HK-2 (cell line): ENCODE data around the gene ASB2.
A peak's percentile ranks its signal among the peaks of the same experiment; 100 is the strongest.

Experiments used
- DNase-seq: peaks from one replicate; pipeline ENCODE4 v3.0.0-alpha.2; 2018; ENCODE audit not compliant: unreplicated experiment

Gene ASB2

GRCh38 chr14:93906341-93907329 is 69.7 kb downstream of the ASB2 start:
- DNase-seq, result peak; percentile 50

GRCh38 chr14:93905623-93906022 is 70.7 kb downstream of the ASB2 start:
- DNase-seq, result no peak

GRCh38 chr14:93903342-93904184 is 72.8 kb downstream of the ASB2 start:
- no peak for DNase-seq

- DNase-seq, result no peak
Observed at GRCh38 chr14:93902619-93903307, 73.6 kb downstream of the ASB2 start.

- no peak for DNase-seq
Observed at GRCh38 chr14:93901813-93902212, 74.6 kb downstream of the ASB2 start.

- no peak for DNase-seq
Observed at GRCh38 chr14:93898731-93899130, 77.6 kb downstream of the ASB2 start.

GRCh38 chr14:93898081-93898611 is 78.2 kb downstream of the ASB2 start:
- no peak for DNase-seq

- no peak for DNase-seq
Observed at GRCh38 chr14:93897476-93897845, 78.9 kb downstream of the ASB2 start.

GRCh38 chr14:93895023-93895604 is 81.3 kb downstream of the ASB2 start:
- DNase-seq, result no peak

- DNase-seq, result no peak
Observed at GRCh38 chr14:93893661-93894261, 82.6 kb downstream of the ASB2 start.

- DNase-seq, result peak; percentile 72
Observed at GRCh38 chr14:93892923-93893558, 83.3 kb downstream of the ASB2 start.

- DNase-seq, result no peak
Observed at GRCh38 chr14:93892505-93892839, 83.9 kb downstream of the ASB2 start.

GRCh38 chr14:93891756-93892504 is 84.4 kb downstream of the ASB2 start:
- no peak for DNase-seq

- no peak for DNase-seq
Observed at GRCh38 chr14:93889739-93890483, 86.5 kb downstream of the ASB2 start.

- DNase-seq, result no peak
Observed at GRCh38 chr14:93888995-93889394, 87.4 kb downstream of the ASB2 start.

GRCh38 chr14:93884950-93885349 is 91.4 kb downstream of the ASB2 start:
- no peak for DNase-seq
